HG03060 (cell line): ENCODE data around the gene SCUBE3.

Experiments
- ATAC-seq: cut with Tn5 transposase; IDR thresholded peaks from one replicate; pipeline ENCODE4 v1.9.1; 2021; ENCODE audit warnings: low read depth, moderate number of reproducible peaks; ENCODE audit not compliant: unreplicated experiment

The SCUBE3 gene

GRCh38 chr6:35264550-35265274 lies 51.0 kb downstream of the SCUBE3 start:
- no peak for ATAC-seq

DNA sequence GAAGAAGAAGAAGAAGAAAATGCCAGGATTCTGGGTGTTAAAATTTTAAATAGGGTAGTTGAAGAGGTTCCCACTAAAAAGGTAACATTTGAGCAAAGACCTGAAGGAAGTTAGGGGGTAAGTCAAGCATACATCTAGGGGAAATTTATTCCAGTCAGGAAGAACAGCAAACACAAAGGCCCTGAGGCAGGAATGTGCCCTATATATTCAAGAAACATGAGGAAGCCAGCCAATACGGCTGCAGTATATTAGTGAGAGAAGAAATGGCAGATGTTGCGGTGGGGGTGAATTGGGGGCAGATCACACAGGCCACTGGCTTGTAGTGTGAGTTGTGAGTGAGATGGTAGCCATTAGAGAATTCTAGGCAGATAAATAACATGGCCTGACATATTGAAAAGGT lies 51.8 kb downstream of the SCUBE3 start:
- no peak for ATAC-seq

DNA sequence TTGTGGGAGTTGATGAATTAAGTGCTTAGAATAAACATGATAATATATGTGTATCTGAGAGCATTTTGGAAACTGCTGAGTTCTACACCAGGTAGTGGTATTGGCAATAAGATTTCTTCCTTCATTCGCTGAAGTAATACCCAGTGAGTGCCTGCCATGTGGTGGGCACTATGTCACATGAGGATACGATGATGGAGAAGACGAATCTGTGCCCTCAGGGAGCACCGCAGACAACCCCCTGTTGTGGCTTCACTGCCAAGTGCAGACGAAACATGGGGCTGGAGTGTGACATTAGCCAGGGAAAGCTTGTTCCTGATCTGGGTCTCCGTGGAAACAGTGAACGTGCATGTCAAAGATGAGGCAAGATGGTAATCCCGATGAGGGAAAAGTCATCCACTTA lies 53.7 kb downstream of the SCUBE3 start:
- no peak for ATAC-seq

DNA sequence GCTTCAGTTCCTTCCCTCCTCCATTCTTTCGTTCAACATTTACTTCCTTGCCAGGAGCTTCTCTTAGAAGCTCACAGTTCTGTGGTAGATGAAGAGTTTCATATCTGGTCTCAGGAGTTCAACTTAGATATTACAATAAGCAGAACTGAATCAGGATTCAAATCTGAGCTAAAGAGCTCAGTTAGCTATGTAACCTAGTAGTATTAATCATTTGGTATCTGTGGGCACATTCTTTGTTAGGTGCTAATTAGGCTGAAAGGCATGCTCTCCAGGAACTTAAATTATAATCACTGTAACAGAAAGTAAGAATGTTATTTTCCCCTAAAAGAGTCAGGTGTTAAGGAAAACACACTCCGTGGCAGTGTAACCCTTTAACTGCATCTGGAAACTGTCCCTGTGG lies 54.1 kb downstream of the SCUBE3 start:
- ATAC-seq, result no peak

GRCh38 chr6:35272005-35272404 lies 58.2 kb downstream of the SCUBE3 start:
- no peak for ATAC-seq

DNA sequence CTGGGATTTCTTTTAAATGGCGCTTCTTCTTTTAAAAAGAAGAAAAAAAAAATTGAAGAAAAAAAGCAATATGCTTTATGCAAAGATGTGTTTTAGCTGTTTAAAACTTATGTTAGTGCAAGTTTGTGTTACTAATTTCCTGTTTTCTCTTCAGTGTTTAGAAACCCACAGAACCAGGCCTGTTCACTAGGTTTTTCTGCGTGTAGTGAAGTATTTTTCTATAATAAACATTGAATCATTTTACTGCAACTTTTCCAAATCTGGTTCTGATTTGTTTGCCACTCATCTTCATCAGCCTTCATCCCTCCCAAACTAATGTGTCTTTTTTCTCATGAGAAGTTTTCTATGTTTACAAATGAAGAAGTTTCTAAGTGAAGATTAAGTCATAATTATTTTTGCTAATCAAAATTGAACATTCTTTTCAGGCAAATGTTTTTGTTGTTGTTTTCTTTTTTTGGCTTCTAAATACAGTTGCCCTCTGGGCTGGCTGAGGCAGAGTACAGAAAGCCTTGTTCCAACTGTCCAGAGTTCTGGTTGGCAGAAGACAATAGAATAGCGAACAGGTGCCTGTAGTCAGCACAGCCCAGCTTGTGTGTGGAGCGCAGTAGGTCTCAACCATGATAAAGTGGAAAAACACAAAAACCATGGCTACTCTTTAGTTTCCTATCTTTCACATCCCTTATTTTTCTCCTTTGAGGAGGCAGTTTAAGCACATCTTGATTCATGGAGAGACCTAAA lies 60.2 kb downstream of the SCUBE3 start:
- no peak for ATAC-seq

DNA sequence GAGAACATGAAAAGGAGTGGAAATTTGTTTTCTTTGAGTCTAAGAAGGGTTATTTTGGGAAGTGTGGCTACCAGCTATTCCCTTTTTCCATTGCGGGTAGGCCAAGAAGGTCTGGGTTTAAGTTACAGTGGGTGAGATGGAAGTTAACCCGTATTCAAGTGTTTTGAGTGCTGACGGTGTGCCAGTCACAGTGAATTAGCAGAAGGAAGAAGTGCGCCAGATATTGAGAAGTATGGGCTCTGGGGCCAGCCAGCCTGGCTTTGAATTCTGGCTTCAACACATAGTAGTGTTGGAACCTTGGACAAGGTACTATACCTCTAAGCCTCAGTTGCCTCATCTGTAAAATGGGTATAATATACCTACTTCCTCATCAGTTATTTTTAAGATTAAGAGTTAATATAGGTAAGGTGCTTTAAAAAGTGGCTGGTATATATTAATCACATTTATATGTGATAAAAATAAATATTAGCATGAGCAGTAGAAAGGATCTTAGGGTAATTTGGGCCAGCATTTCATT lies 62.0 kb downstream of the SCUBE3 start:
- no peak for ATAC-seq

DNA sequence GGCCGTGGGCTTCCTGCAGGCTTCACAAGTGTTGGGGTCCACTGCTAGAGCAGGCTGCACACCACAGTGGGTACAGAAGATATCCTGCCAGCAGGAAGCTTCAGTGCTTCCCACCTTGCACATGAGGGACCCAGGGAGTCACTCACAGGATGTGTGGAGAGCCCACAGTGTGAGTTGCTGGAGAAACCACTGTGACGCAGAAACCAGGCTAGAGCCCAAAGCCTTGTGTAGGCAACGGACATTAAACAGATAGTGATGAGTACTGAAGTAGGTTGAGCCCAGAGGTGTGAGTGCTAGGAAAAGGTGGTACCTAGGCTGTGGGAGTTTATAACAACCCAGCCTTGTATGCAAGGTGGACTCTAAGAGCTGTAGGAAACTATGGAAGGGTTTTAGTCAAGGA lies 65.0 kb downstream of the SCUBE3 start:
- ATAC-seq, result no peak

GRCh38 chr6:35280903-35281302 lies 67.1 kb downstream of the SCUBE3 start:
- ATAC-seq, result no peak

GRCh38 chr6:35282472-35282871 lies 68.7 kb downstream of the SCUBE3 start:
- ATAC-seq, result no peak

GRCh38 chr6:35283361-35283760 lies 69.6 kb downstream of the SCUBE3 start:
- ATAC-seq, result no peak

GRCh38 chr6:35287671-35288396 lies 74.1 kb downstream of the SCUBE3 start:
- no peak for ATAC-seq

- ATAC-seq, result no peak
Measured at GRCh38 chr6:35288834-35289233, 75.1 kb downstream of the SCUBE3 start.

DNA sequence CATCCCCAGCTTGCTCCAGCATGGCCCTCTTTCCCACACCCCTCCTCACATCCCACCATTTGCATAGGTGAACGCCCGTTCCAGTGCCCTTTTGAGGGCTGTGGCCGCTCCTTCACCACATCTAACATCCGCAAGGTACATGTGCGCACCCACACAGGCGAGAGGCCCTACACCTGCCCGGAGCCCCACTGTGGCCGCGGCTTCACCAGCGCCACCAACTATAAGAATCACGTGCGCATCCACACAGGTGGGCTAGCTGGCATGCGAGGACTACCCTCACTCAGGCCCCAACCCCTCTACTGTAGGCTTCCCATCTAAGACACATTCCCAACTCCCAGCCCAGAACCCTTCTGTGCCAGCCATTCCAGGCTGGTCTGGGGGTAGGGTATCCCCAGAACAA lies 77.7 kb downstream of the SCUBE3 start:
- ATAC-seq, result no peak

- no peak for ATAC-seq
Measured at GRCh38 chr6:35292494-35292893, 78.7 kb downstream of the SCUBE3 start.

DNA sequence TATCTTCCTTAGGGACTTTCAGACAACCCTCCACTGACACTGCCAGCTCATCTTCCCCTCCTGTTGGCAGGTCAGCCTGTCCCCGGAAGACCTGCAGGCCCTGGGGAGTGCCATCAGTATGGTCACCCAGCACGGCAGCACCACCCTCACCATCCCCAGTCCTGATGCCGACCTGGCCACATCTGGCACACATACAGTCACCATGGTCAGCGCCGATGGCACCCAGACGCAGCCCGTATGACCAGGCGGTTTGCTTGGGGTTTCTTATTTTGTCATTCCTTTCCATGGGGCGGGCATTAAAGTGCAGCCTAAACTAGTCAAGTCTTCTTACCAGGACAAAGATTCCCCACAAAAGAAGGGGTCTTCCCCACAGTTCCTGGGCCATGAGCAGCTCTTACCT lies 79.9 kb downstream of the SCUBE3 start:
- no peak for ATAC-seq

- ATAC-seq, result no peak
Measured at GRCh38 chr6:35294308-35294945, 80.7 kb downstream of the SCUBE3 start.

DNA sequence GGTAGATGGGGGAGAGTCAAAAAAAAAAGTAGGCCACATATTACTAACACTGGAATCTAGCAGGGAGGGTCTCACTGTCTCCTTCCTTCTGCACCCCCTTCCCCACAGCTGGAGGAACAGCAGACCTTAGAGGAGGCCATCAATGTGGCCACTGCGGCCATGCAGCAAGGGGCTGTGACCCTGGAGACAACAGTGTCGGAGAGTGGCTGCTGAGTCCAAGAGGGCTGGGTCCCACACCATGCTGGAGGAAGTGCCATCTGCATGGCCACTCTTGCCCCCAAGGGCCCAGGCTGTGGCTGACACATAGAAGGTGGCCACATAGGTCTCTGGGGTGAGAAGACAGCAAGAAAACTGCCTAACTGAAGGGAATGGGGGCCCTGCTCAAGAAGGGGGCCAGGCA lies 81.3 kb downstream of the SCUBE3 start:
- no peak for ATAC-seq

- no peak for ATAC-seq
Measured at GRCh38 chr6:35295521-35296315, 82.0 kb downstream of the SCUBE3 start.
